ENCODE measurements around the gene CRISPLD2. TPM values are rescaled to one million over a fixed set of nuclear protein-coding genes. Genes with fewer than 3 reads are reported as not detected.

Gene CRISPLD2
- total and polyA plus RNA-seq, 9 of the 15 experiments (the other 6 are each of a cell fraction or from before 2014, with no cell fraction given): 0.03 to 0.24 (median 0.04) TPM; not detected in 4

GRCh38 chr16:84789431-84789830, 30.4 kb upstream of the CRISPLD2 start:
- Histone ChIP-seq H3K4me2 (ENCODE audit: insufficient read depth, low read length) (no peak overlapping the region), H3K9me3 (replicated peaks; ENCODE audit: control insufficient read depth, insufficient read depth, low read depth, low read length) (no peaks in the 10 kb centered on the region), H3K27me3 (ENCODE audit: control insufficient read depth in 2 of 2, insufficient read depth in 2 of 2, low read length in 2 of 2) (peaks cover 0 to 12% of the 10 kb centered on the region in 2 experiments; a peak in 2 of 5 replicates), H4K20me1 (replicated peaks; ENCODE audit: control insufficient read depth, insufficient read depth, low read length) (no peaks in the 10 kb centered on the region), H3K27ac (ENCODE audit: extremely low read depth, low read depth, low read length) (no peak overlapping the region), H3K4me1 (replicated peaks in 1 of 2; ENCODE audit: control insufficient read depth in 2 of 2, insufficient read depth in 2 of 2, low read length in 2 of 2) (peaks cover 0 to 8% of the 10 kb centered on the region in 2 experiments; a peak in 2 of 5 replicates), H2AFZ (ENCODE audit: low read depth, low read length) (no peak overlapping the region), H3K4me3 (no peak overlapping the region), H3K9ac (ENCODE audit: insufficient read depth in 1 of 2, low read depth in 2 of 2, low read length in 2 of 2) (no peak overlapping the region), H3K36me3 (ENCODE audit: control insufficient read depth, insufficient read depth, low read length) (no peaks in the 10 kb centered on the region), H3K9me1 (ENCODE audit: control insufficient read depth, insufficient read depth, low read length) (no peaks in the 10 kb centered on the region), H3K79me2 (ENCODE audit: control insufficient read depth, insufficient read depth, low read length) (no peaks in the 10 kb centered on the region)
- ATAC-seq (no peak), DNase-seq (ENCODE audit: extremely low read depth in 1 of 4, low spot score in 3 of 4) (no peak), FAIRE-seq (no peak)
- ChIA-PET CTCF (ENCODE audit: low intra/inter-chr PET ratio) (no interaction called here), POLR2A (interaction anchor here (0.7 to 1.1 kb wide), 2 partner anchors 32 to 189 kb away, joined by 3 read pairs; no protein-coding TSS in a partner anchor)
- WGBS (ENCODE audit: insufficient coverage, low coverage, missing lambda C conversion rate): 38% methylated on average over 11 of the region's 11 CpGs
- no peak for TF ChIP-seq POLR2B (IDR thresholded peaks at IDR 0.05; ENCODE audit: low read depth, partially characterized antibody)
- no peak for TF ChIP-seq ZNF589 (CRISPR knock-in tag; IDR thresholded peaks at IDR 0.05; ENCODE audit: low read depth)
- no peak for TF ChIP-seq PHB2 (IDR thresholded peaks at IDR 0.05; ENCODE audit: low read depth)
- no peak for TF ChIP-seq ETV6 (IDR thresholded peaks at IDR 0.05; ENCODE audit: borderline replicate concordance in 1 of 2, low read depth in 2 of 2, low read length in 1 of 2)
- no peak for TF ChIP-seq ETV6 (CRISPR knock-in tag; IDR thresholded peaks at IDR 0.05; ENCODE audit: borderline replicate concordance)
- no peak for TF ChIP-seq NR4A1 (CRISPR knock-in tag; IDR thresholded peaks at IDR 0.05)
- TF ChIP-seq NR4A1 (tag; IDR thresholded peaks at IDR 0.05): no peak
- TF ChIP-seq ZNF766 (CRISPR knock-in tag; conservative IDR thresholded peaks at IDR 0.05): no peak
- TF ChIP-seq HBP1 (CRISPR knock-in tag; IDR thresholded peaks at IDR 0.05): no peak
- no peak for TF ChIP-seq KDM1A (IDR thresholded peaks at IDR 0.05)
- no peak for TF ChIP-seq RAD51 (IDR thresholded peaks at IDR 0.05; ENCODE audit: borderline replicate concordance, low read depth)
- TF ChIP-seq ZKSCAN3 (CRISPR knock-in tag; IDR thresholded peaks at IDR 0.05): no peak
- intact Hi-C loops (cut with micrococcal nuclease): no loop called here
- no TSS peak for BruUV-seq (replicated peaks)
- in situ Hi-C loops (cut with MboI): no loop called here
